A673 (cell line): Measurements from ENCODE around the gene DSE.

Source experiments
- EZH2 ChIP-seq: fragments of 200-600 bp; sonication (generic); IDR thresholded peaks from 2 replicates; pipeline ENCODE4 v1.6.1; 2017; ENCODE audit warnings: borderline replicate concordance, low read depth, mild to moderate bottlenecking, mixed read lengths, antibody characterized with exemption, low read length; ENCODE audit not compliant: poor library complexity, severe bottlenecking
- TF ChIP-seq, protein P1 (sequence below): fragments of 300-800, 200-600 bp; sonication (generic); conservative IDR thresholded peaks from 2 replicates; pipeline ENCODE4 v1.5.1; 2017; ENCODE audit warnings: low read depth, mild to moderate bottlenecking, antibody characterized with exemption, low read length, moderate library complexity, mixed read lengths

DNA sequence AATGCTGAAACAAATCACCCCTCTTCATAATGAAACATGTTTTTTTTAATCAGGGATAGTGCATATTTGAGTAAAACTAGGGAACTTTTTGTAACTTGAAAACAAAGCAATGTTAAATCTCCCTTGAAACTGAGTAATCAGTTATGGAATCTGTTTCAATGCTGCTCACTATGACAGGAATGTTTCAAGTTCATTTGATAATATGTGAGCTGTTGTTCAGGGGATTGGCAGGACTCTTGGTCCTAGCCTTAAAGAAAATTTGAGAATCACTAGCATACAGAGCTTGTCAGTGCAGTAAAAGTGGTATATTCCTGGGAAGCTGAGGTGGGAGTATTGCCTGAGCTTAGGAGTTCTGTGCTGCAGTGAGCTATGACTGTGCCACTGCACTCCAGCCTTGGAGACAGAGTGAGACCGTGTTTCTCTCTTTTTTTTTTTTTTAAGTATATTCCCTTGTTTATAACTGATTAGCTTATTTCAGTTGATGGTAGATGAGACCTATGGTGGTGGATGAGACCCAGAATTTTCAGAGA, 68.8 kb downstream of the DSE start:
- no peak for TF ChIP-seq EZH2
- TF ChIP-seq, protein P1, sequence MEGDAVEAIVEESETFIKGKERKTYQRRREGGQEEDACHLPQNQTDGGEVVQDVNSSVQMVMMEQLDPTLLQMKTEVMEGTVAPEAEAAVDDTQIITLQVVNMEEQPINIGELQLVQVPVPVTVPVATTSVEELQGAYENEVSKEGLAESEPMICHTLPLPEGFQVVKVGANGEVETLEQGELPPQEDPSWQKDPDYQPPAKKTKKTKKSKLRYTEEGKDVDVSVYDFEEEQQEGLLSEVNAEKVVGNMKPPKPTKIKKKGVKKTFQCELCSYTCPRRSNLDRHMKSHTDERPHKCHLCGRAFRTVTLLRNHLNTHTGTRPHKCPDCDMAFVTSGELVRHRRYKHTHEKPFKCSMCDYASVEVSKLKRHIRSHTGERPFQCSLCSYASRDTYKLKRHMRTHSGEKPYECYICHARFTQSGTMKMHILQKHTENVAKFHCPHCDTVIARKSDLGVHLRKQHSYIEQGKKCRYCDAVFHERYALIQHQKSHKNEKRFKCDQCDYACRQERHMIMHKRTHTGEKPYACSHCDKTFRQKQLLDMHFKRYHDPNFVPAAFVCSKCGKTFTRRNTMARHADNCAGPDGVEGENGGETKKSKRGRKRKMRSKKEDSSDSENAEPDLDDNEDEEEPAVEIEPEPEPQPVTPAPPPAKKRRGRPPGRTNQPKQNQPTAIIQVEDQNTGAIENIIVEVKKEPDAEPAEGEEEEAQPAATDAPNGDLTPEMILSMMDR = no peak
